Keratinocyte (primary cell): Measurements from ENCODE around the gene NOP58. TPM values are rescaled to one million over a fixed set of nuclear protein-coding genes. Genes with fewer than 3 reads are reported as not detected.

Source experiments
- DNase-seq: peaks from one replicate; pipeline ENCODE4 v3.0.0-alpha.2; 2011; ENCODE audit warnings: low read depth, missing footprints, low spot score
- FAIRE-seq: peaks from 2 replicates; lab custom pipeline; 2011; peaks lifted over from hg19 to GRCh38; lab: Jason Lieb, UNC
- H2AFZ ChIP-seq: 2 replicates; pipeline ENCODE4 v1.6.0; 2012; ENCODE audit warnings: low read length, control low read depth, inconsistent platforms; ENCODE audit not compliant: control insufficient read depth
- H3K27ac ChIP-seq: 2 replicates; pipeline ENCODE4 v1.5.1; 2011; ENCODE audit warnings: low read length; ENCODE audit not compliant: control insufficient read depth, insufficient read depth
- H3K27me3 ChIP-seq: 3 replicates; pipeline ENCODE4 v1.6.0; 2011; ENCODE audit warnings: low read length; ENCODE audit not compliant: control insufficient read depth, insufficient read depth; ENCODE audit errors: extremely low read depth
- H3K36me3 ChIP-seq, 2 experiments: 2 replicates in 1 of 2; 3 replicates in 1 of 2; pipeline ENCODE4 v1.5.1; 2011; ENCODE audit warnings: low read length in 2 of 2, mild to moderate bottlenecking in 1 of 2; ENCODE audit not compliant: control insufficient read depth in 2 of 2, insufficient read depth in 2 of 2; ENCODE audit errors: extremely low read depth in 1 of 2
- H3K4me1 ChIP-seq: 3 replicates; pipeline ENCODE4 v1.5.1; 2011; ENCODE audit warnings: low read length; ENCODE audit not compliant: control insufficient read depth, insufficient read depth; ENCODE audit errors: extremely low read depth
- H3K4me2 ChIP-seq: 3 replicates; pipeline ENCODE4 v1.6.0; 2011; ENCODE audit warnings: low read depth, low read length; ENCODE audit not compliant: control insufficient read depth, insufficient read depth; ENCODE audit errors: extremely low read depth
- H3K4me3 ChIP-seq, 3 experiments: fragments of 200-600 bp in 1 of 3; sonication (generic) in 1 of 3; 2 replicates in 2 of 3; 3 replicates in 1 of 3; pipeline ENCODE4 v1.5.1; 2011 to 2016; ENCODE audit warnings: low read length in 3 of 3, mild to moderate bottlenecking in 3 of 3, control low read depth in 2 of 3, inconsistent platforms in 1 of 3, low read depth in 1 of 3, mixed read lengths in 1 of 3, mixed run types in 1 of 3, moderate library complexity in 1 of 3; ENCODE audit not compliant: control insufficient read depth in 2 of 3, insufficient read depth in 2 of 3; ENCODE audit errors: extremely low read depth in 1 of 3
- H3K79me2 ChIP-seq: 2 replicates; pipeline ENCODE4 v1.6.0; 2012; ENCODE audit warnings: low read length; ENCODE audit not compliant: control insufficient read depth, insufficient read depth
- H3K9ac ChIP-seq: 3 replicates; pipeline ENCODE4 v1.6.0; 2011; ENCODE audit warnings: low read length; ENCODE audit not compliant: control insufficient read depth, insufficient read depth; ENCODE audit errors: extremely low read depth
- H3K9me1 ChIP-seq: 3 replicates; pipeline ENCODE4 v1.6.0; 2011; ENCODE audit warnings: low read length; ENCODE audit not compliant: control insufficient read depth, insufficient read depth; ENCODE audit errors: extremely low read depth
- H3K9me3 ChIP-seq: 2 replicates; pipeline ENCODE4 v1.5.1; 2012; ENCODE audit warnings: low read depth, low read length; ENCODE audit not compliant: control insufficient read depth
- H4K20me1 ChIP-seq: 3 replicates; pipeline ENCODE4 v1.6.0; 2011; ENCODE audit warnings: low read length; ENCODE audit not compliant: control insufficient read depth, insufficient read depth; ENCODE audit errors: extremely low read depth
- EZH2 ChIP-seq: IDR thresholded peaks from one replicate; pipeline ENCODE4 v1.6.1; 2012; ENCODE audit warnings: inconsistent platforms, mild to moderate bottlenecking, low read length, moderate library complexity
- dilution Hi-C: fragments of 300-500 bp; cut with MboI; formaldehyde crosslinking; loops from one replicate; pipeline ENCODE4 v1.7.0; 2020; ENCODE audit warnings: low sequenced_read_pairs; ENCODE audit not compliant: extremely low pct_ligation_motif_present
- polyA plus RNA-seq, 5 experiments: library from polyadenylated mRNA; depleted of rRNA in 3 of 5; stranded (reverse) in 3 of 5; stranded (forward) in 1 of 5; unstranded in 1 of 5; fragments of >200 nt; gene quantifications; 1 replicate in 1 of 5; 2 replicates in 3 of 5; 3 replicates in 1 of 5; pipeline versions ENCODE4 v1.2.1 to v1.2.3, GENCODE V29; 2011 to 2012; ENCODE audit warnings: missing spikeins in 2 of 5, low read depth in 1 of 5, low replicate concordance in 1 of 5
- TF ChIP-seq, protein P1 (sequence below), 3 experiments: IDR thresholded peaks in 1 of 3; conservative IDR thresholded peaks in 1 of 3; optimal IDR thresholded peaks in 1 of 3; 2 replicates in 2 of 3; 3 replicates in 1 of 3; pipeline versions ENCODE3 to v1.5.1; 2011; ENCODE audit warnings: low read length in 3 of 3, mild to moderate bottlenecking in 3 of 3, moderate library complexity in 2 of 3, control low read depth in 1 of 3, inconsistent platforms in 1 of 3; ENCODE audit not compliant: insufficient read depth in 2 of 3; ENCODE audit errors: extremely low read depth in 1 of 3

The NOP58 gene
- polyA plus RNA-seq, 1 donor (not counting 4 experiments of a cell fraction or from before 2014, with no cell fraction given), result 118 TPM

DNA sequence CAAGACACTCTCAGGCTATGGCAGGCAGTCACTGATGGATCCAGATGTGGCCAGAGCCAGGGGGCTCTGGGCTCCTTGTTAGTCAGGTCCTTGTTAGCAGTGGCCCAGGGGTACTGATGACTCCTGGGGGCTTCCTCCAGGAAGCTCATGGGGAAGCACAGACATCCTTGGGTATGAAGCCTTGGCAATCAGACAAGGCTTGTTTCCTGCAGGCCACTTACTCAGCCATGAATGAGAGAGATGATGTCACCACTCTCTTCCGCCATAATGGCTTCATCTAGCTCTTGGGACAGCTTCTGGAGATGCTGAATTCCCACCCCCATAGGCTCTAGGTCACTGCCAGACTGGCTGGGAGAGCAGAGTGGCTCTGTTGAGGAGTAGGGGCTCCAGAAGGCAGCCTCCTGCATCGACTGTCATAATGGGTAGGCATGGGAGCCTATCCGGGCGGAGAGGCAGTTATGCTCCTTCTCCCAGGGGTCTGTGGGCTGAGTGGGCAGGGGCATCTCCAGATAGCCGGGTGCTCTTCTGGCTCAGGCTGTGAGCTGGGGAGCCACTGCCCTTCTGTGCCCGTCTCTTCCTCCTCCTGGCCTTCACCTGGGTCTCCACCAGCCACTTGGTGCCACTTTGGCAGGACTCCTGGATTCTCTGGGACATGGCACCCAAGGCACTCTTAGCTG lies 70.4 kb downstream of the NOP58 start:
- Histone ChIP-seq H3K27me3 (no peaks in the 10 kb centered on the region), H3K9me1 (no peaks in the 10 kb centered on the region), H3K4me2 (no peak overlapping the region), H4K20me1 (peaks cover 4% of the 10 kb centered on the region), H3K9ac (no peak overlapping the region), H3K4me3 (no peak overlapping the region), H3K27ac (no peak overlapping the region), H2AFZ (no peak overlapping the region), H3K79me2 (no peaks in the 10 kb centered on the region), H3K9me3 (no peaks in the 10 kb centered on the region), H3K4me1 (peaks cover 10% of the 10 kb centered on the region), H3K36me3 (no peaks in the 10 kb centered on the region)
- FAIRE-seq (peak; percentile 43), DNase-seq (no peak)
- no peak for TF ChIP-seq EZH2
- TF ChIP-seq, protein P1, sequence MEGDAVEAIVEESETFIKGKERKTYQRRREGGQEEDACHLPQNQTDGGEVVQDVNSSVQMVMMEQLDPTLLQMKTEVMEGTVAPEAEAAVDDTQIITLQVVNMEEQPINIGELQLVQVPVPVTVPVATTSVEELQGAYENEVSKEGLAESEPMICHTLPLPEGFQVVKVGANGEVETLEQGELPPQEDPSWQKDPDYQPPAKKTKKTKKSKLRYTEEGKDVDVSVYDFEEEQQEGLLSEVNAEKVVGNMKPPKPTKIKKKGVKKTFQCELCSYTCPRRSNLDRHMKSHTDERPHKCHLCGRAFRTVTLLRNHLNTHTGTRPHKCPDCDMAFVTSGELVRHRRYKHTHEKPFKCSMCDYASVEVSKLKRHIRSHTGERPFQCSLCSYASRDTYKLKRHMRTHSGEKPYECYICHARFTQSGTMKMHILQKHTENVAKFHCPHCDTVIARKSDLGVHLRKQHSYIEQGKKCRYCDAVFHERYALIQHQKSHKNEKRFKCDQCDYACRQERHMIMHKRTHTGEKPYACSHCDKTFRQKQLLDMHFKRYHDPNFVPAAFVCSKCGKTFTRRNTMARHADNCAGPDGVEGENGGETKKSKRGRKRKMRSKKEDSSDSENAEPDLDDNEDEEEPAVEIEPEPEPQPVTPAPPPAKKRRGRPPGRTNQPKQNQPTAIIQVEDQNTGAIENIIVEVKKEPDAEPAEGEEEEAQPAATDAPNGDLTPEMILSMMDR (optimal IDR thresholded peaks at IDR 0.05 in 1 of 3, IDR thresholded peaks at IDR 0.05 in 1 of 3, conservative IDR thresholded peaks at IDR 0.05 in 1 of 3; ENCODE audit: extremely low read depth in 1 of 3, insufficient read depth in 2 of 3, low read length in 3 of 3), result no peak
- dilution Hi-C loops, result no loop called here

DNA sequence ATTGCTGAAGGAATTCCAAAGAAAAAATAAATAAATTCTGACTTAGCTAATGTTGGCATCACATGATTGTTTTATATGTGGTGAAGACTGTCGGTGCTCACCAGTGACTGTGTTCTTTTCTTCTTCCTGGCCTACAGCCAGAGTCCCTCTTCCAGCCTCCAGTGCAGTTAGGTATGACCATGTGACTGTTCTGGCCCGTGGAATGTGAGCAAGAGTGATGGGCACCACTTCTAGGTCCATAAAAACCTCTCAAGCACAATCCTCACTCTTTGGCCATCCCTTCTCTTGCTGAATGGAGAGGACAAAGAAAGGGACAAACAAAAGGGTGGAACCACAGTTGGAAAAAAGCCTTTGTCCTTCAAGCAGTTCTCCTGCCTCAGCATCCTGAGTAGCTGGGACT lies 71.6 kb downstream of the NOP58 start:
- no peak overlapping the region for H2AFZ ChIP-seq
- FAIRE-seq, result no peak
- no peak for DNase-seq

More for the DNA sequence above, 71.6 kb downstream of the NOP58 start:
- no peaks in the 10 kb centered on the region for H3K79me2 ChIP-seq
- H3K27me3 ChIP-seq, result no peaks in the 10 kb centered on the region
- dilution Hi-C loops, result no loop called here
- H3K9me3 ChIP-seq, result no peaks in the 10 kb centered on the region
- TF ChIP-seq, protein P1 (optimal IDR thresholded peaks at IDR 0.05 in 1 of 3, IDR thresholded peaks at IDR 0.05 in 1 of 3, conservative IDR thresholded peaks at IDR 0.05 in 1 of 3; ENCODE audit: extremely low read depth in 1 of 3, insufficient read depth in 2 of 3, low read length in 3 of 3), result no peak
- no peak for TF ChIP-seq EZH2
- H3K4me3 ChIP-seq, result no peak overlapping the region
- no peaks in the 10 kb centered on the region for H3K36me3 ChIP-seq
- no peak overlapping the region for H3K9ac ChIP-seq
- peaks cover 10% of the 10 kb centered on the region for H3K4me1 ChIP-seq
- no peaks in the 10 kb centered on the region for H3K9me1 ChIP-seq
- peaks cover 4% of the 10 kb centered on the region for H4K20me1 ChIP-seq
- no peak overlapping the region for H3K27ac ChIP-seq
- H3K4me2 ChIP-seq, result no peak overlapping the region
